ENCODE results near the gene SWAP70.
"Not testable (repeated sequence)": the region's sequence is repeated elsewhere in the genome, so short reads cannot be mapped to it uniquely, and the experiment has no call there.

SWAP70 gene

DNA sequence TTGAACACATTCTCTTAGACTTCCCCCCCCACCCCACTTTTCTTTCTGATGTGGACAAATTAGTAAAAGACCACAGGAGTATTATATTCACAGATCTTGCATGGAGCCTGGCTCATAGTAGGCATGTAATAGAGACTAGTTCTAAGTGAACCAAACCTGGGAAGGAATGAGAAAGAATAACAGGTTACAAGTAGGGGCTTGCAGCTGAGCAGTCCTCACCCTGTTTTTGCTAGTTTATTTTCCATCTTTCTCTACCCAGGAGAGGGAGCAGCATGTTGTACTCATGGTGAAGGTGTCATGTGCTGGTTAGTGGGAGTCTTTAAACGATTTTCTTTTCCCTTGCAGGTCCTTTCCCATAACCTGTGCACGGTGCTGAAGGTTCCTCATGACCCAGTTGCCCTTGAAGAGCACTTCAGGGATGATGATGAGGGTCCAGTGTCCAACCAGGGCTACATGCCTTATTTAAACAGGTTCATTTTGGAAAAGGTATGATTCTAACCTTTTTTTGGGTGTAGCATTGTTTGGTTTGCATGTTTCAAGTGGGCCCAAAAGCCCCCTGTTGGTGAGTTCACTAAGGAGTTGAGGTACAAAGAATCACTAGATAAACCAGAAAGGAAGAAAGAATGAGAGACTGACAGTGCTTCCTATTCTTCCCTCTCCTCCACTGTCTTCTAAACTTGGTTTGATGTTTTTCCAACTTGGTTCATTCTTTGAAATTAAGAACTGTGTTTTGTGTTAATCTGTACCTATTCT, 30.1 kb downstream of the SWAP70 start:
- Histone ChIP-seq H3K27ac (ENCODE audit: poor library complexity, severe bottlenecking) (no peak overlapping the region), H3K4me1 (ENCODE audit: insufficient read depth, poor library complexity, severe bottlenecking) (peaks cover 34% of the 10 kb centered on the region)

DNA sequence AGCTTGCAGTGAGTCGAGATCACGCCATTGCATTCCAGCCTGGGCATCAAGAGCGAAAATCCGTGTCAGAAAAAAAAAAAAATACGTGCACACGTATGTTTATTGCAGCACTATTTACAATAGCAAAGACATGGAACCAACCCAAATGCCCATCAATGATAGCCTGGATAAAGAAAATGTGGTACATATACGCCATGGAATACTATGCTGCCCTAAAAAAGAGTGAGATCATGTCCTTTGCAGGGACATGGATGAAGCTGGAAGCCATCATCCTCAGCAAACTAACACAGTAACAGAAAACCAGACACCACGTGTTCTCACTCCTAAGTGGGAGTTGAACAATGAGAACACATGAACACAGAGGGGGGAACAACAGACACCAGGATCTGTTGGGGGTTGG, 31.4 kb downstream of the SWAP70 start:
- not testable (repeated sequence) for ATAC-seq (ENCODE audit: low read depth); DNase-seq (ENCODE audit: low spot score); H3K27me3 ChIP-seq (ENCODE audit: insufficient read depth, poor library complexity, severe bottlenecking); H3K27ac ChIP-seq (ENCODE audit: poor library complexity, severe bottlenecking); H3K9me3 ChIP-seq (ENCODE audit: severe bottlenecking); H3K4me3 ChIP-seq (ENCODE audit: severe bottlenecking)
- peaks cover 30% of the 10 kb centered on the region for H3K4me1 ChIP-seq (ENCODE audit: insufficient read depth, poor library complexity, severe bottlenecking)
- H3K36me3 ChIP-seq (ENCODE audit: low read depth) = peaks cover 27% of the 10 kb centered on the region

More for the DNA sequence above, 30.1 kb downstream of the SWAP70 start:
- Histone ChIP-seq H3K36me3 (ENCODE audit: low read depth) (peaks cover 27% of the 10 kb centered on the region), H3K4me3 (ENCODE audit: severe bottlenecking) (no peak overlapping the region), H3K9me3 (ENCODE audit: severe bottlenecking) (no peaks in the 10 kb centered on the region), H3K27me3 (ENCODE audit: insufficient read depth, poor library complexity, severe bottlenecking) (no peaks in the 10 kb centered on the region)
- TF ChIP-seq, protein P1, sequence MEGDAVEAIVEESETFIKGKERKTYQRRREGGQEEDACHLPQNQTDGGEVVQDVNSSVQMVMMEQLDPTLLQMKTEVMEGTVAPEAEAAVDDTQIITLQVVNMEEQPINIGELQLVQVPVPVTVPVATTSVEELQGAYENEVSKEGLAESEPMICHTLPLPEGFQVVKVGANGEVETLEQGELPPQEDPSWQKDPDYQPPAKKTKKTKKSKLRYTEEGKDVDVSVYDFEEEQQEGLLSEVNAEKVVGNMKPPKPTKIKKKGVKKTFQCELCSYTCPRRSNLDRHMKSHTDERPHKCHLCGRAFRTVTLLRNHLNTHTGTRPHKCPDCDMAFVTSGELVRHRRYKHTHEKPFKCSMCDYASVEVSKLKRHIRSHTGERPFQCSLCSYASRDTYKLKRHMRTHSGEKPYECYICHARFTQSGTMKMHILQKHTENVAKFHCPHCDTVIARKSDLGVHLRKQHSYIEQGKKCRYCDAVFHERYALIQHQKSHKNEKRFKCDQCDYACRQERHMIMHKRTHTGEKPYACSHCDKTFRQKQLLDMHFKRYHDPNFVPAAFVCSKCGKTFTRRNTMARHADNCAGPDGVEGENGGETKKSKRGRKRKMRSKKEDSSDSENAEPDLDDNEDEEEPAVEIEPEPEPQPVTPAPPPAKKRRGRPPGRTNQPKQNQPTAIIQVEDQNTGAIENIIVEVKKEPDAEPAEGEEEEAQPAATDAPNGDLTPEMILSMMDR (IDR thresholded peaks at IDR 0.05; ENCODE audit: poor library complexity, severe bottlenecking) = no peak
- ATAC-seq (ENCODE audit: low read depth) = no peak
- no peak for DNase-seq (ENCODE audit: low spot score)

DNA sequence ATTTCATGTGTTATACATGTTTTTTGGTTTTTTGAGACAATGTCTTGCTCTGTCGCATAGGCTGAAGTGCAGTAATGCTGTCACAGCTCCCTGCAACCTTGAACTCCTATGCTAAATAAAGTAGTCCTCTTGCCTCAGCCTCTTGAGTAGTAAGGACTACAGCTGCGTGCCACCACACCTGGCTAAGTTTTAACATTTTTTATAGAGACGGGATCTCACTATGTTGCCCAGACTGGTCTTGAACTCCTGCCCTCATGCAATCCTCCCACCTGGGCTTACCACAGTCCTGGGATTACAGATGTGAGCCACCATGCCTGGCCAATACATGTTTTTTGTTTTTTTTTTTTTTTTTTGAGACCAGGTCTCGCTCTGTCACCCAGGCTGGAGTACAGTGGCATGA, 33.9 kb downstream of the SWAP70 start:
- Histone ChIP-seq H3K36me3 (ENCODE audit: low read depth) (peaks cover 27% of the 10 kb centered on the region), H3K27ac (ENCODE audit: poor library complexity, severe bottlenecking) (no peak overlapping the region), H3K27me3 (ENCODE audit: insufficient read depth, poor library complexity, severe bottlenecking) (no peaks in the 10 kb centered on the region), H3K4me1 (ENCODE audit: insufficient read depth, poor library complexity, severe bottlenecking) (peaks cover 16% of the 10 kb centered on the region), H3K9me3 (ENCODE audit: severe bottlenecking) (no peaks in the 10 kb centered on the region), H3K4me3 (ENCODE audit: severe bottlenecking) (no peak overlapping the region)
- no peak for DNase-seq (ENCODE audit: low spot score)
- no peak for ATAC-seq (ENCODE audit: low read depth)
- TF ChIP-seq, protein P1 (IDR thresholded peaks at IDR 0.05; ENCODE audit: poor library complexity, severe bottlenecking) = no peak

DNA sequence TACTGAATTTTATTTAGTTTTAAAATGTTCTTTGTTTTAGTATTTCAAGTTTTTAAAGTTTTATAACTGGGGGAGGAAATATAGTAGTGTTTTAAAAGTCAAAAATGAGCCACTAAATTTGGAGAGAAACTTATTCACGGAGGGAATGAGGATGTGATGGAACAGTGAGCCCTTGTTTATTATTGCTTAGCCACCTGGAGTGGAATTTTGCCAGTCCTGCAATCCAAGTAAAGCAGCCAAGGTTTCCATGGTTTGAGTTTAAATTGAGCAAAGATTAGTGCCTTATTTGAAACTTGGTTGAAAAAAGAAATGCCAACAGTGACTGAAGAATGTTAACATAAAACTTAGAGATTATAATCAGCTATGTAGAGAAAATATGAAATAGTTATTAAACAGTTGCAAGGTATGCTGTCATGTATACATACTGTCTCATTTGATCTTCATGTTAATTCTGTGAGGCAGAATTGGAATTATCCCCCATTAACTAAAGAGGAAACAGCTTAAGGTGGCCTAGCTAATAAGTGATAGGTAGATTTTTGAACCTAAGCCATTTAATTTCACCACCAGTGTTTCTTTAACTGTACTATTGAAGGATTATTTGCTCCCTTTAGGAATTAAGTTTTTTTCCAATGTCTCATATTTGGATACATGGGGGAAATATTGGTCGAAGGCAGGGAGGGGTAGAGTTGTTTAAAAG, 36.4 kb downstream of the SWAP70 start:
- no peaks in the 10 kb centered on the region for H3K27me3 ChIP-seq (ENCODE audit: insufficient read depth, poor library complexity, severe bottlenecking)
- DNase-seq (ENCODE audit: low spot score) (no peak), ATAC-seq (ENCODE audit: low read depth) (no peak)
- H3K36me3 ChIP-seq (ENCODE audit: low read depth) = peaks cover 16% of the 10 kb centered on the region
- TF ChIP-seq, protein P1 (IDR thresholded peaks at IDR 0.05; ENCODE audit: poor library complexity, severe bottlenecking) = no peak
- peaks cover 4% of the 10 kb centered on the region for H3K4me1 ChIP-seq (ENCODE audit: insufficient read depth, poor library complexity, severe bottlenecking)
- no peaks in the 10 kb centered on the region for H3K9me3 ChIP-seq (ENCODE audit: severe bottlenecking)
- no peak overlapping the region for H3K4me3 ChIP-seq (ENCODE audit: severe bottlenecking)
- H3K27ac ChIP-seq (ENCODE audit: poor library complexity, severe bottlenecking) = no peak overlapping the region

DNA sequence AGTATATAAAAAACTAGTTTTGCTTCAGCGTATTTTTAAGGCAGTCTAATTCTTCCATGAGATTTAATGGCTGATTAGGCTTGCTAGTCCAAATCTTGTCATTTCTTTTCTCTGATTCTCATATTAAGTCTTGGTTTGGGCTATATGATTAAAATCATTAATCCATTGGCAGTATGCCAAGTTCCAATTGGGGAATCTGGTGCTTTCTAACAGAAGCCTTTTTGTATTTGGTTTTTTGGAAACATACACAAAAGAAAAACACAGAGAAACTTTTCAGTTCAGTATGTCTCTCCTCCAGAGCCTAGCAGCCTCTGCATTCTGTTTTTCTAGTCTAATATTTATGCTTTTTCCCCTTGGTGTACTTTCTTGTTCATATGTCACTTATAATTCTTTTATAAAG, 37.9 kb downstream of the SWAP70 start:
- no peak for ATAC-seq (ENCODE audit: low read depth)

More for the DNA sequence above, 37.9 kb downstream of the SWAP70 start:
- Histone ChIP-seq H3K9me3 (ENCODE audit: severe bottlenecking) (no peaks in the 10 kb centered on the region), H3K27ac (ENCODE audit: poor library complexity, severe bottlenecking) (no peak overlapping the region), H3K27me3 (ENCODE audit: insufficient read depth, poor library complexity, severe bottlenecking) (no peaks in the 10 kb centered on the region), H3K4me3 (ENCODE audit: severe bottlenecking) (no peak overlapping the region), H3K36me3 (ENCODE audit: low read depth) (peaks cover 3% of the 10 kb centered on the region), H3K4me1 (ENCODE audit: insufficient read depth, poor library complexity, severe bottlenecking) (peaks cover 4% of the 10 kb centered on the region)
- no peak for DNase-seq (ENCODE audit: low spot score)
- TF ChIP-seq, protein P1 (IDR thresholded peaks at IDR 0.05; ENCODE audit: poor library complexity, severe bottlenecking) = no peak
